HepG2 (cell line): ENCODE data around the gene PPP1CA. TPM values are rescaled to one million over a fixed set of nuclear protein-coding genes. Genes with fewer than 3 reads are reported as not detected.
A peak's percentile ranks its signal among the peaks of the same experiment; 100 is the strongest.

ENCODE experiments used
- AFF4 ChIP-seq: sonication (generic); formaldehyde crosslinking; IDR thresholded peaks from 2 replicates; pipeline ENCODE4 v1.4.0; 2020; ENCODE audit warnings: missing genetic modification reagents
- ATF7-NPFF ChIP-seq: sonication (generic); formaldehyde crosslinking; IDR thresholded peaks from 2 replicates; pipeline ENCODE4 v1.8.1; 2023; ENCODE audit warnings: mild to moderate bottlenecking, low read depth, missing genetic modification reagents, moderate library complexity
- HIC2 ChIP-seq: sonication (generic); formaldehyde crosslinking; IDR thresholded peaks from 2 replicates; pipeline ENCODE4 v1.9.0; 2022; ENCODE audit warnings: low read depth, missing genetic modification reagents
- JDP2 ChIP-seq: sonication (generic); formaldehyde crosslinking; IDR thresholded peaks from 2 replicates; pipeline ENCODE4 v1.8.1; 2022; ENCODE audit warnings: missing genetic modification reagents, borderline replicate concordance
- KMT2A ChIP-seq: sonication (generic); formaldehyde crosslinking; IDR thresholded peaks from 2 replicates; pipeline ENCODE4 v1.4.0; 2020; ENCODE audit warnings: missing genetic modification reagents
- MAFF ChIP-seq: IDR thresholded peaks from 2 replicates; pipeline ENCODE4 v1.6.1; 2011; ENCODE audit warnings: low read depth, low read length, improper control_type of control experiment
- RORA ChIP-seq: sonication (generic); formaldehyde crosslinking; IDR thresholded peaks from 2 replicates; pipeline ENCODE4 v1.5.0; 2020; ENCODE audit warnings: mild to moderate bottlenecking, missing genetic modification reagents, moderate library complexity
- SAFB2 ChIP-seq: sonication (generic); formaldehyde crosslinking; IDR thresholded peaks from 2 replicates; pipeline ENCODE4 v1.5.1; 2020; ENCODE audit warnings: missing genetic modification reagents, low read depth, mild to moderate bottlenecking, borderline replicate concordance
- SMAD1 ChIP-seq: sonication (generic); formaldehyde crosslinking; IDR thresholded peaks from 2 replicates; pipeline ENCODE4 v1.4.0; 2020; ENCODE audit warnings: missing genetic modification reagents, low read depth, mild to moderate bottlenecking, borderline replicate concordance
- TAF15 ChIP-seq: fragments of 200-400 bp; formaldehyde crosslinking; IDR thresholded peaks from one replicate; pipeline ENCODE4 v1.6.1; 2018; ENCODE audit warnings: mild to moderate bottlenecking, low read depth, low read length; ENCODE audit not compliant: poor library complexity, severe bottlenecking
- THAP9 ChIP-seq: sonication (generic); formaldehyde crosslinking; IDR thresholded peaks from 2 replicates; pipeline ENCODE4; 2020; ENCODE audit warnings: missing genetic modification reagents, mild to moderate bottlenecking, borderline replicate concordance
- WIZ ChIP-seq: sonication (generic); formaldehyde crosslinking; IDR thresholded peaks from 2 replicates; pipeline ENCODE4 v1.5.1; 2020; ENCODE audit warnings: mild to moderate bottlenecking, missing genetic modification reagents
- ZNF784 ChIP-seq: sonication (generic); formaldehyde crosslinking; IDR thresholded peaks from 2 replicates; pipeline ENCODE4 v1.5.1; 2020; ENCODE audit warnings: missing genetic modification reagents, mild to moderate bottlenecking, borderline replicate concordance
- ZNF800 ChIP-seq: sonication (generic); formaldehyde crosslinking; IDR thresholded peaks from 2 replicates; pipeline ENCODE4 v1.4.0; 2020; ENCODE audit warnings: missing genetic modification reagents
- polyA plus RNA-seq, 8 experiments: library from polyadenylated mRNA; depleted of rRNA in 3 of 8; stranded (reverse) in 7 of 8; unstranded in 1 of 8; fragments of >200 nt; fragmentation: Illumina TruSeq in 4 of 8; extraction: Trizol in 4 of 8; gene quantifications; 2 replicates each; pipeline versions ENCODE4 v1.2.1 to v1.2.3, GENCODE V29; 2011 to 2016; ENCODE audit warnings: low read depth in 4 of 8, missing spikeins in 1 of 8, mixed read lengths in 1 of 8; ENCODE audit not compliant: insufficient read depth in 1 of 8
- total RNA-seq, 5 experiments: library from RNA; depleted of rRNA; stranded (reverse); fragments of >200 nt; fragmentation: Illumina TruSeq; extraction: Trizol; gene quantifications; 2 replicates each; pipeline ENCODE4 v1.2.3, GENCODE V29; 2016; ENCODE audit warnings: low read depth in 1 of 5

Gene PPP1CA
- total and polyA plus RNA-seq, 2 of the 13 experiments (the other 11 are each of a cell fraction or from before 2014, with no cell fraction given): 149 to 170 TPM

- TF ChIP-seq ZNF800 (CRISPR knock-in tag): peak; percentile 30; the same call in 1 of the 2 replicates
- TF ChIP-seq AFF4 (CRISPR knock-in tag): no peak
- TF ChIP-seq KMT2A (CRISPR knock-in tag): no peak
- TF ChIP-seq RORA (CRISPR knock-in tag): no peak
- TF ChIP-seq SAFB2 (CRISPR knock-in tag): no peak
- TF ChIP-seq ATF7-NPFF: 0 out of 2 replicates have a peak, but pooled peaks have one; percentile 25
- TF ChIP-seq SMAD1 (CRISPR knock-in tag): no peak
- TF ChIP-seq MAFF: no peak
- peak; percentile 80; the same call in 1 of the 2 replicates for TF ChIP-seq WIZ
- no peak for TF ChIP-seq JDP2 (CRISPR knock-in tag)
- TF ChIP-seq ZNF784 (CRISPR knock-in tag): no peak
- TF ChIP-seq THAP9 (CRISPR knock-in tag): 0 out of 2 replicates have a peak, but pooled peaks have one; percentile 32
- TF ChIP-seq HIC2: no peak
- TF ChIP-seq TAF15: no peak
These were observed 640 bp downstream of the PPP1CA start (continued) for GRCh38 chr11:67400942-67401494.
